ENCODE data around the gene CD79B. TPM values are rescaled to one million over a fixed set of nuclear protein-coding genes. Genes with fewer than 3 reads are reported as not detected.
"Not testable (repeated sequence)": the region's sequence is repeated elsewhere in the genome, so short reads cannot be mapped to it uniquely, and the experiment has no call there.

CD79B gene
- total RNA-seq, 4 donors from 2014 or later = 8.6 to 10.9 (median 9.9) TPM

DNA sequence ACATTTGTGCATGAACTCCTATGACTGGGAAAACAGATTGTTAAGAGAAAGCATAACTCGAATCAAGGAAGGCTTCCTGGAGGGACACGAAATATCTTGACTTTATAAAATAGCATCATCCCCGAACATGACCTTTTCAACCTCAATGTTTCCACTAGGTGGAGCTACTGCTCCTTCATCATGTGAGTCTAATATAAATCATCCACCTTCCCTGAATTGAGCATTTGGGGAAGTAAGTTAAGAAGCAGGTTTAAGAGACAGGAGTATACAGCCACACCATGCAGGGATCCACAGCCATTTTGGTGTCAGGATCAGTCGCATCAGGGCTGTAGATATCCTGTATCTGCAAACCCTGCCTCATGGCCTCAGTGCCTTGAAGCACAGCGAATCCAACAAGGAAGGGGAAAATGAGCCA lies 28.3 kb downstream of the CD79B start:
- not testable (repeated sequence) for H3K36me3 ChIP-seq, H3K4me3 ChIP-seq, H3K9me3 ChIP-seq, H3K27me3 ChIP-seq, H3K4me1 ChIP-seq, H3K27ac ChIP-seq
- peak in 1 of 2 donors; percentile 47 for DNase-seq (ENCODE audit: low spot score in 2 of 2)
- 39 to 40% methylated on average over 5 of the region's 5 CpGs for WGBS, 2 donors
- peak in 4 of 5 experiments; percentile 15 to 34 (median 22) for TF ChIP-seq CTCF (IDR thresholded peaks at IDR 0.05)

- not testable (repeated sequence) for DNase-seq (ENCODE audit: low spot score in 2 of 2); H3K27me3 ChIP-seq; H3K9me3 ChIP-seq; H3K36me3 ChIP-seq; H3K4me1 ChIP-seq; H3K27ac ChIP-seq; H3K4me3 ChIP-seq
- WGBS, 2 donors = 72 to 85% methylated on average over 2 of the region's 2 CpGs
These were observed 30.2 kb downstream of the CD79B start for GRCh38 chr17:63901971-63902370.

- not testable (repeated sequence) for H3K36me3 ChIP-seq; H3K27ac ChIP-seq; H3K27me3 ChIP-seq; H3K9me3 ChIP-seq; DNase-seq (ENCODE audit: low spot score in 2 of 2); H3K4me3 ChIP-seq; H3K4me1 ChIP-seq
- 74 to 77% methylated on average over 3 to 6 of the region's 6 CpGs for WGBS, 2 donors
These were observed 33.0 kb downstream of the CD79B start for GRCh38 chr17:63898899-63899798.

- not testable (repeated sequence) for H3K27me3 ChIP-seq; H3K4me3 ChIP-seq; DNase-seq (ENCODE audit: low spot score in 2 of 2); H3K27ac ChIP-seq; H3K9me3 ChIP-seq; H3K4me1 ChIP-seq; H3K36me3 ChIP-seq
- WGBS, 2 donors = 88 to 90% methylated on average over 12 of the region's 14 CpGs
These were observed 35.4 kb downstream of the CD79B start, which contains the start of gene CSH1 for GRCh38 chr17:63896524-63897354. Gene CSH1 (minus strand): TSS chr17:63896574. CDS start chr17:63896511, 63 bp downstream.

- DNase-seq (ENCODE audit: low spot score in 2 of 2); H3K4me1 ChIP-seq; H3K27ac ChIP-seq; H3K4me3 ChIP-seq; H3K9me3 ChIP-seq; H3K36me3 ChIP-seq; H3K27me3 ChIP-seq: not testable (repeated sequence)
- WGBS, 2 donors = 82 to 100% methylated on average over 6 to 9 of the region's 10 CpGs
These were observed 37.3 kb downstream of the CD79B start for GRCh38 chr17:63894821-63895220.

DNA sequence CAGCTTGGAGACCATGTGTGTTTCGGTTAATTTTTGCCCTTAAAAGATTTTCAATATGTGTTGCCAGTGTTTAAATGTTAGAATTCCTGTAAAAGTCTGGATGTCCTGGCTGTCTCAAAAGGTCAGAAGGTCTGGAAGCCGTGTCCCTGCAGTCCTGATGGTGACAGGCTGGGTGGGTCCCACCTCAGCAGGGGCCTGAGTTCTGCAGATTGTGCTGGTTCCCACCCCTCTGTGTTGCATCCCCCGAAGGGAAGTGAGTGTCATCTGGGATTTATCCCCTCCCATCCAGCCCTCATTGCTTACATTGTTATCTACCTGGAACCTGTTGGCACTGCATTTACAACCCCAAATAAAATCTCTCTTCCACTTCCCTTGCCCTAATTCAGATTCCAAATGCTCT lies 38.1 kb downstream of the CD79B start:
- DNase-seq (ENCODE audit: low spot score in 2 of 2); H3K27ac ChIP-seq; H3K9me3 ChIP-seq; H3K4me1 ChIP-seq; H3K36me3 ChIP-seq; H3K27me3 ChIP-seq; H3K4me3 ChIP-seq: not testable (repeated sequence)
- 58 to 60% methylated on average over 2 to 3 of the region's 3 CpGs for WGBS, 2 donors

GRCh38 chr17:63892316-63893037 lies 39.7 kb downstream of the CD79B start:
- WGBS, 2 donors = 59 to 68% methylated on average over 11 of the region's 11 CpGs
- H3K27ac ChIP-seq; H3K27me3 ChIP-seq; H3K4me3 ChIP-seq; DNase-seq (ENCODE audit: low spot score in 2 of 2); H3K9me3 ChIP-seq; H3K36me3 ChIP-seq; H3K4me1 ChIP-seq: not testable (repeated sequence)
